Stimulated activated CD8-positive, alpha-beta memory T cell treated with anti-CD3 and anti-CD28 coated beads, Interleukin-7, amount 100 ng/mL, for 48 hours (primary cell): Measurements from ENCODE around the gene THSD4.
"Not testable (repeated sequence)": the region's sequence is repeated elsewhere in the genome, so short reads cannot be mapped to it uniquely, and the experiment has no call there.

Experiments
- DNase-seq, 2 donors: peaks; one replicate each; pipeline ENCODE4 v3.0.0-alpha.2; 2020; ENCODE audit warnings: low read depth in 1 of 2; ENCODE audit errors: extremely low read depth in 1 of 2

THSD4 gene

GRCh38 chr15:71366522-71366921, 251.3 kb downstream of the THSD4 start:
- DNase-seq, result no peak

GRCh38 chr15:71366926-71367325, 251.7 kb downstream of the THSD4 start:
- no peak for DNase-seq

- not testable (repeated sequence) for DNase-seq
These were observed 252.5 kb downstream of the THSD4 start for GRCh38 chr15:71367737-71368136.

GRCh38 chr15:71372769-71373168, 257.5 kb downstream of the THSD4 start:
- not testable (repeated sequence) for DNase-seq

- no peak for DNase-seq
These were observed 258.6 kb downstream of the THSD4 start for GRCh38 chr15:71373917-71374316.

- no peak for DNase-seq
These were observed 259.5 kb downstream of the THSD4 start for GRCh38 chr15:71374607-71375352.

- DNase-seq, result no peak
These were observed 260.7 kb downstream of the THSD4 start for GRCh38 chr15:71375934-71376333.

GRCh38 chr15:71379893-71380292, 264.6 kb downstream of the THSD4 start:
- no peak for DNase-seq

- DNase-seq, result no peak
These were observed 265.1 kb downstream of the THSD4 start for GRCh38 chr15:71380345-71380744.

- DNase-seq, result no peak
These were observed 269.2 kb downstream of the THSD4 start for GRCh38 chr15:71384501-71384900.

GRCh38 chr15:71385026-71385425, 269.8 kb downstream of the THSD4 start:
- DNase-seq, result no peak

- DNase-seq, result no peak
These were observed 270.2 kb downstream of the THSD4 start for GRCh38 chr15:71385457-71385856.

GRCh38 chr15:71386005-71386404, 270.7 kb downstream of the THSD4 start:
- DNase-seq, result no peak

GRCh38 chr15:71386448-71387236, 271.4 kb downstream of the THSD4 start:
- DNase-seq, result no peak

- no peak for DNase-seq
These were observed 272.5 kb downstream of the THSD4 start for GRCh38 chr15:71387810-71388209.

- no peak for DNase-seq
These were observed 274.8 kb downstream of the THSD4 start for GRCh38 chr15:71390096-71390495.

GRCh38 chr15:71391421-71392088, 276.3 kb downstream of the THSD4 start:
- DNase-seq, result no peak

- DNase-seq, result no peak
These were observed 277.6 kb downstream of the THSD4 start for GRCh38 chr15:71392861-71393283.

- no peak for DNase-seq
These were observed 278.1 kb downstream of the THSD4 start for GRCh38 chr15:71393383-71393782.

- no peak for DNase-seq
These were observed 281.4 kb downstream of the THSD4 start for GRCh38 chr15:71396536-71397125.

- DNase-seq, result no peak
These were observed 282.1 kb downstream of the THSD4 start for GRCh38 chr15:71397377-71397776.
